Astrocyte (in vitro differentiated cells and primary cell): ENCODE measurements around the gene SDK1.

Experiments
- EZH2 ChIP-seq: IDR thresholded peaks from 2 replicates; pipeline ENCODE4 v1.6.1; 2012; ENCODE audit warnings: mild to moderate bottlenecking, low read length, inconsistent platforms; ENCODE audit not compliant: insufficient read depth
- TF ChIP-seq, protein P1 (sequence below): IDR thresholded peaks from 2 replicates; pipeline ENCODE4 v1.5.1; 2011; ENCODE audit warnings: low read depth, mild to moderate bottlenecking, inconsistent platforms, low read length, moderate library complexity; ENCODE audit not compliant: insufficient read depth

DNA sequence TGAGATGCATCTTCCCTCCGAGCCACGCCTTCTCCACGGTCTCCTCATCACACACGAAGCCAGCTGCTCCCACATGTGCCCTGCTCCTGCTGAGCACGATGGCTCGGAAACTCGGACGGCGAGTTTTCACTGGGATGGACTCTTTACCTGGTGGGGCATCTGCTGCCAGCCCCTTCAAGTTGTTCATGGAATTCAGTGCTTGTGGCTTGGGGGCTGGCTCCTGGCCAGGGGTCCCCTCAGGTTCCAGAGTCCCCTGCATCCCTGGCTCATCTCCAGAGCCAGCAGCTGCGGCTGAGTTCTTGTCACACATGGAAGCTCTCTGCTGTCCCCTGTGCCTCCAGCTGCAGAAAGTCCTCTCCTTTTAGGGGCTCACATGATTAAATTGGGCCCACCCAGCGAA, 654.0 kb downstream of the SDK1 start:
- TF ChIP-seq, protein P1, sequence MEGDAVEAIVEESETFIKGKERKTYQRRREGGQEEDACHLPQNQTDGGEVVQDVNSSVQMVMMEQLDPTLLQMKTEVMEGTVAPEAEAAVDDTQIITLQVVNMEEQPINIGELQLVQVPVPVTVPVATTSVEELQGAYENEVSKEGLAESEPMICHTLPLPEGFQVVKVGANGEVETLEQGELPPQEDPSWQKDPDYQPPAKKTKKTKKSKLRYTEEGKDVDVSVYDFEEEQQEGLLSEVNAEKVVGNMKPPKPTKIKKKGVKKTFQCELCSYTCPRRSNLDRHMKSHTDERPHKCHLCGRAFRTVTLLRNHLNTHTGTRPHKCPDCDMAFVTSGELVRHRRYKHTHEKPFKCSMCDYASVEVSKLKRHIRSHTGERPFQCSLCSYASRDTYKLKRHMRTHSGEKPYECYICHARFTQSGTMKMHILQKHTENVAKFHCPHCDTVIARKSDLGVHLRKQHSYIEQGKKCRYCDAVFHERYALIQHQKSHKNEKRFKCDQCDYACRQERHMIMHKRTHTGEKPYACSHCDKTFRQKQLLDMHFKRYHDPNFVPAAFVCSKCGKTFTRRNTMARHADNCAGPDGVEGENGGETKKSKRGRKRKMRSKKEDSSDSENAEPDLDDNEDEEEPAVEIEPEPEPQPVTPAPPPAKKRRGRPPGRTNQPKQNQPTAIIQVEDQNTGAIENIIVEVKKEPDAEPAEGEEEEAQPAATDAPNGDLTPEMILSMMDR: no peak
- TF ChIP-seq EZH2: no peak
